Stimulated activated CD8-positive, alpha-beta memory T cell treated with anti-CD3 and anti-CD28 coated beads, Interleukin-15, amount 100 ng/mL, for 1 hour (primary cell): Measurements from ENCODE around the gene OR4P4.

Experiments
- DNase-seq: peaks from one replicate; pipeline ENCODE4 v3.0.0-alpha.2; 2020; ENCODE audit warnings: low read depth

The OR4P4 gene

DNA sequence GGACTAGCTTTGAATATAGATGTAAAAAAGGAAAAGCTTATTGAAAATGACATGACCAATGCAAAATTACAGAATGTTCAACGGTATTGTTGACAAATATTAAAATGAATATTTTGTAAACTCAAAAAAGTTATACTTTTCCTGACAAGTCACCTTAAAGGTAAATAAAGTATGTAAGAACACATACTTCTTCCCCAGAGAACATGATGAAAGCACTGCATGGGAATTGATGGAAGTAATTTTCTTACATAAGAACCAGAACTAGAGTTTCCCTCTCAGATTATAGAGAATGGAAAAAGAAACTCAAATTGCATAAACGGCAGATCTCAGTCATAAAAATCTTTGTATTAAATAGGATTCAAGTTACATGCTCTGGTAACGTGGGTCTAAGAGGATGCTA lies at the start of gene OR4P4:
TSS of gene OR4P4 (plus strand) at position 301 of the 400 bp plus-strand sequence.
- DNase-seq, result no peak

DNA sequence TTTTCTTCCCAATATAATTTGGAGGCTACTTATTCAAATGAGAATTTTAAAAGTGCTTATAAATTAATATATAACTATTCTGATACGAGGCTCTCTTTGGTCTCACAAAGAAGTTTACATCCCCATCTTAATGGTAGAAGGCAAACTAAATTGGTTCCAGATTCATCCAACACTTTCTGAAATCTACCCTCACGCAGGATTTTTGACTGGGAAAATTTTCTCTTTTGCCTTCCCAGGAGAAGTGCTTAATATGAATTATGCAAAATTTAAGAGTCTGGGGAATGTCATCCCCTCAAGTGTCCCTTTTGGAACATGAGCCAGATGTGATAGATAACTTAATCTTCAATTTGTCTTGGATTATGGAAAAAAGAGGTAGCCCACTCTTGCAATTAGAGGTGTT lies 27.4 kb upstream of the OR4P4 start, which contains the start of gene OR4C11:
TSS of gene OR4C11 (minus strand) at position 101 of the 400 bp plus-strand sequence. CDS start 3,272 bp downstream, outside the sequence.
- DNase-seq, result no peak

GRCh38 chr11:55624531-55624930 lies 10.4 kb upstream of the OR4P4 start:
- DNase-seq, result no peak

GRCh38 chr11:55648027-55648426 lies 13.1 kb downstream of the OR4P4 start, which contains the start of gene OR4S2:
TSS of gene OR4S2 (plus strand) at chr11:55648327. CDS start at chr11:55650904, 2,577 bp downstream.
- DNase-seq, result no peak

DNA sequence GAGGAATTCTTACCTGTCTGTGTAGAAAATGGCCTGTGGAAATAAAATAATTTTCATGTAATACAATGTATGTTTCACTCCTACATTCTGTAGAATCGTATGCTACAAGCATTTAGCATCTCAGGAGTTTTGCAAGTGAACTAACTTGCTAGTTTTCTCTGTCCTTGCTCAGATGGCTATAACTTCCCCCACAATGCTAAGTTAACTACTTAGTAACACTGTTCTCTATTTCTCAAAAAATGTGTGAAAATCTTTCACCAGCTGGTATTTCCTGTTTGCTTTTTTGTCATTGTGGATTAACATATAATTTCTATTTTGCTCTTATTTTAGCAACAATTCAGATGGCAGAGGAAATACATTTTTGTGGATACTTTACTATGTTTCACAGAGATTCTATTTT lies 17.6 kb downstream of the OR4P4 start:
- DNase-seq, result no peak

- no peak for DNase-seq
These were observed 20.2 kb downstream of the OR4P4 start for GRCh38 chr11:55655096-55655495.

DNA sequence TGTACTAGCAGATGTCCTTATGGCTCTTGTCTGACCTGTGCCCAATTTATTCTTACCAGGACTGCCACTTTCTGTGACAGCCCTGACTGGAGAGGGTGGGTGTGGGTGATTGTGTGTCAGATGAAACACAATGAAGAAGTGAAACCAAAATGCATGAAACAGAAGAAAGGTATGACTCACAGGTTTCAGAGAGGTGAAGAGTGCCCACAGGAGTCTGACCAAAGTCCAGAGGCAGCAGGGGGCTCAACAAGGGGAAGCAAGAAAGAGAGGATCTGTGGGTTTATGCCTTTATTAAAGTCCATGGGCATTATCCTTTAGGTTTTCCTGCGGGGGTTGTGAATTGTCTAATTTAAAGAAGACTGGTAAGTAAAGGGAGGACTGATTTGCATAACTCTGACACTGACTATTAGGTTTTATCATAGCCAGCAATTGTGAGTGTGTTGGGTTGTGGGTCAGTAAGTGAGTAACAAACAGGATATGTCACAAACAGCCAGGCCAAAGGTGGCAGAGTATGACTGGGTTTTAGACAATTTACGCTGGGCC lies 23.2 kb downstream of the OR4P4 start:
- no peak for DNase-seq

DNA sequence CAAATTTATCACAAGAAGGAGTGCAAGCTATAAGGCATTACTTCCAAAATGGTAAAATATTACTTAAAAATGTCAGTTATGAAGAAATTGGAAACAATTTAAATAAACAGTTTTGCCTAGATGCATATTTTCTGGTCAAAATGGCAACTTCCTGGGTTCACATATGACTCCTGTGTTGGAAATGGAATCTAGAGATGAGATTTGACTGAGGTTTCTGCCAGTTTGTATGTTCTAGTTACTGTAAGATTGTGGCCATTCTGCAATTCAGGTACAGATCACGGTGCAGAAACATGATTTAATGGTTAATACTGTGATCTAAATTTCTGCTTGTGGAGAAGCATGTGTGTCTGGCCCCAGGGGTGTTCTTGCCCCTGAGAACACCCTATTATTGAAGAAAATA lies 23.7 kb downstream of the OR4P4 start:
- DNase-seq, result no peak

- no peak for DNase-seq
These were observed 27.0 kb downstream of the OR4P4 start, which contains the start of gene OR4C6 for GRCh38 chr11:55661901-55662300. TSS of gene OR4C6 (plus strand) at chr11:55662201. CDS start at chr11:55665167, 2,966 bp downstream.

GRCh38 chr11:55669376-55669775 lies 34.5 kb downstream of the OR4P4 start:
- no peak for DNase-seq

GRCh38 chr11:55673860-55674259 lies 38.9 kb downstream of the OR4P4 start:
- no peak for DNase-seq
